Measurements from ENCODE around the gene DTX3.

DNA sequence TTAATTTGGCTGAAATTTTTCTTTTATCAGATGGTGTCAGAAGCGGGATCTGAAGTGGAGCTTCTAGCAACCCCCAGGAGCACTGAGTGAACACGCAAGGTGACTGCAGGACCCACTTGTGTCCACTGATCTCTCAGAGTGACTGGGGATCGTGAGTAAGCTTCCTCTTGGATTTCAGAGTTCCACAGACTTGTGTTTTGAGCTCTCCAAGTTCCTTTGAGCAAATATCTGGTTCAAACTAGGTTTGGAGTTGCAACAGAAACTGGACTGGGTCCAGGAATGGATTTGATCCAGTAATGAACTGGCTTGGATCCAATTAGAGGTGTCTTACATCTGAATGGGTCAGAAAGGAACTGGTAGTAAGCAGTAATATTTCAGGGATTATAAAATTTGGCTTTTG lies 53.1 kb downstream of the DTX3 start:
- no peak for TF ChIP-seq EZH2 (IDR thresholded peaks at IDR 0.05; ENCODE audit: borderline replicate concordance, low read depth, low read length, poor library complexity, severe bottlenecking)
- TF ChIP-seq, protein P1, sequence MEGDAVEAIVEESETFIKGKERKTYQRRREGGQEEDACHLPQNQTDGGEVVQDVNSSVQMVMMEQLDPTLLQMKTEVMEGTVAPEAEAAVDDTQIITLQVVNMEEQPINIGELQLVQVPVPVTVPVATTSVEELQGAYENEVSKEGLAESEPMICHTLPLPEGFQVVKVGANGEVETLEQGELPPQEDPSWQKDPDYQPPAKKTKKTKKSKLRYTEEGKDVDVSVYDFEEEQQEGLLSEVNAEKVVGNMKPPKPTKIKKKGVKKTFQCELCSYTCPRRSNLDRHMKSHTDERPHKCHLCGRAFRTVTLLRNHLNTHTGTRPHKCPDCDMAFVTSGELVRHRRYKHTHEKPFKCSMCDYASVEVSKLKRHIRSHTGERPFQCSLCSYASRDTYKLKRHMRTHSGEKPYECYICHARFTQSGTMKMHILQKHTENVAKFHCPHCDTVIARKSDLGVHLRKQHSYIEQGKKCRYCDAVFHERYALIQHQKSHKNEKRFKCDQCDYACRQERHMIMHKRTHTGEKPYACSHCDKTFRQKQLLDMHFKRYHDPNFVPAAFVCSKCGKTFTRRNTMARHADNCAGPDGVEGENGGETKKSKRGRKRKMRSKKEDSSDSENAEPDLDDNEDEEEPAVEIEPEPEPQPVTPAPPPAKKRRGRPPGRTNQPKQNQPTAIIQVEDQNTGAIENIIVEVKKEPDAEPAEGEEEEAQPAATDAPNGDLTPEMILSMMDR (conservative IDR thresholded peaks at IDR 0.05; ENCODE audit: low read depth, low read length) = no peak
